Testis (tissue), 2 donors: ENCODE results near the gene FOXRED1.

Experiments
- POLR2A ChIP-seq: fragments of 450-650 bp; IDR thresholded peaks from one replicate; pipeline ENCODE4 v1.6.1; 2017; ENCODE audit warnings: antibody characterized with exemption, mild to moderate bottlenecking, moderate library complexity
- TF ChIP-seq, protein P1 (sequence below), 3 experiments: fragments of 450-650 bp in 2 of 3; fragments of 200-600 bp in 1 of 3; sonication (generic) in 1 of 3; IDR thresholded peaks; one replicate each; pipeline ENCODE4 v1.5.1; 2016 to 2019; ENCODE audit warnings: antibody characterized with exemption in 3 of 3, mild to moderate bottlenecking in 2 of 3, moderate library complexity in 1 of 3

DNA sequence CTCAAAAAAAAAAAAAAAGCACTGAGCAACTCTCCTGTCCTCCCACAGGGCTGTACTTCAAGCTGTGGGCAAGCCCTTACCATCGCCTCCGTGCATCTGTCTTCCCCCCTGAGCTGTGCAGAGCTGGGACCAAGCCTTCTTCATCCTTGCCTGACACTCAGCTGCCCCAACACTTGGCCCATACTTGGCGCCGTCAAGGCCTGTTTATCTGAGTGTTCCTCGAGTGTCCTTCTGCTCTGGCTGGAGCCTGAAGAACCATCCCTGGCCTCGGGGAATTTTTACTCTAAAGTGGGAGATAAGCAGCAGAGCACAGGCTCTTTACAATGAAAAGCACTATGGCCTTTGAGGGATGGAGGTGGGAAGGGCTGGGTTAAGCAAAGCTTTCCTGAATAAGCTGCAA lies 12.3 kb downstream of the FOXRED1 start:
- no peak for TF ChIP-seq POLR2A
- TF ChIP-seq, protein P1, sequence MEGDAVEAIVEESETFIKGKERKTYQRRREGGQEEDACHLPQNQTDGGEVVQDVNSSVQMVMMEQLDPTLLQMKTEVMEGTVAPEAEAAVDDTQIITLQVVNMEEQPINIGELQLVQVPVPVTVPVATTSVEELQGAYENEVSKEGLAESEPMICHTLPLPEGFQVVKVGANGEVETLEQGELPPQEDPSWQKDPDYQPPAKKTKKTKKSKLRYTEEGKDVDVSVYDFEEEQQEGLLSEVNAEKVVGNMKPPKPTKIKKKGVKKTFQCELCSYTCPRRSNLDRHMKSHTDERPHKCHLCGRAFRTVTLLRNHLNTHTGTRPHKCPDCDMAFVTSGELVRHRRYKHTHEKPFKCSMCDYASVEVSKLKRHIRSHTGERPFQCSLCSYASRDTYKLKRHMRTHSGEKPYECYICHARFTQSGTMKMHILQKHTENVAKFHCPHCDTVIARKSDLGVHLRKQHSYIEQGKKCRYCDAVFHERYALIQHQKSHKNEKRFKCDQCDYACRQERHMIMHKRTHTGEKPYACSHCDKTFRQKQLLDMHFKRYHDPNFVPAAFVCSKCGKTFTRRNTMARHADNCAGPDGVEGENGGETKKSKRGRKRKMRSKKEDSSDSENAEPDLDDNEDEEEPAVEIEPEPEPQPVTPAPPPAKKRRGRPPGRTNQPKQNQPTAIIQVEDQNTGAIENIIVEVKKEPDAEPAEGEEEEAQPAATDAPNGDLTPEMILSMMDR (IDR thresholded peaks at IDR 0.05): no peak
